HepG2 (cell line): ENCODE data around the gene NUP85. TPM values are rescaled to one million over a fixed set of nuclear protein-coding genes. Genes with fewer than 3 reads are reported as not detected.

ENCODE experiments used
- EED ChIP-seq: sonication (generic); formaldehyde crosslinking; IDR thresholded peaks from 2 replicates; pipeline ENCODE4 v1.5.0; 2020; ENCODE audit warnings: mild to moderate bottlenecking, missing genetic modification reagents
- FOXC1 ChIP-seq: sonication (generic); formaldehyde crosslinking; IDR thresholded peaks from 2 replicates; pipeline ENCODE4 v1.8.0; 2022; ENCODE audit warnings: mild to moderate bottlenecking, missing genetic modification reagents, borderline replicate concordance
- GTF3A ChIP-seq: sonication (generic); formaldehyde crosslinking; conservative IDR thresholded peaks from 2 replicates; pipeline ENCODE4 v1.4.0; 2020; ENCODE audit warnings: mild to moderate bottlenecking, missing genetic modification reagents
- HHEX ChIP-seq: IDR thresholded peaks from 2 replicates; pipeline ENCODE4 v1.6.1; 2016; ENCODE audit warnings: control low read depth
- MIER2 ChIP-seq: IDR thresholded peaks from 2 replicates; pipeline ENCODE4 v1.6.1; 2016; ENCODE audit warnings: missing biosample characterization, missing genetic modification reagents
- MZF1 ChIP-seq: sonication (generic); formaldehyde crosslinking; IDR thresholded peaks from 2 replicates; pipeline ENCODE4 v1.8.1; 2023; ENCODE audit warnings: mild to moderate bottlenecking, missing genetic modification reagents, borderline replicate concordance
- RBAK ChIP-seq: sonication (generic); formaldehyde crosslinking; IDR thresholded peaks from 2 replicates; pipeline ENCODE4 v1.5.1; 2020; ENCODE audit warnings: mild to moderate bottlenecking, missing genetic modification reagents
- STAG1 ChIP-seq: sonication (generic); formaldehyde crosslinking; IDR thresholded peaks from 2 replicates; pipeline ENCODE4 v1.4.0; 2020; ENCODE audit warnings: missing genetic modification reagents
- U2AF2 ChIP-seq: fragments of 200-400 bp; formaldehyde crosslinking; IDR thresholded peaks from 2 replicates; pipeline ENCODE4 v1.6.1; 2017; ENCODE audit warnings: low read depth, mild to moderate bottlenecking, low read length
- ZBTB21 ChIP-seq: sonication (generic); formaldehyde crosslinking; IDR thresholded peaks from 2 replicates; pipeline ENCODE4 v1.4.0; 2020; ENCODE audit warnings: missing genetic modification reagents
- ZNF274 ChIP-seq: sonication (generic); formaldehyde crosslinking; IDR thresholded peaks from 2 replicates; pipeline ENCODE4 v1.5.1; 2020; ENCODE audit warnings: mild to moderate bottlenecking, missing genetic modification reagents
- ZNF343 ChIP-seq: sonication (generic); formaldehyde crosslinking; IDR thresholded peaks from 2 replicates; pipeline ENCODE4 v1.4.0; 2020; ENCODE audit warnings: mild to moderate bottlenecking, missing genetic modification reagents
- ZNF670 ChIP-seq: sonication (generic); formaldehyde crosslinking; IDR thresholded peaks from 2 replicates; pipeline ENCODE4 v1.8.0; 2022; ENCODE audit warnings: mild to moderate bottlenecking, missing genetic modification reagents, borderline replicate concordance
- ZNF749 ChIP-seq: sonication (generic); formaldehyde crosslinking; IDR thresholded peaks from 2 replicates; pipeline ENCODE4 v1.8.0; 2022; ENCODE audit warnings: mild to moderate bottlenecking, missing genetic modification reagents, moderate library complexity, borderline replicate concordance
- ZNF776 ChIP-seq: sonication (generic); formaldehyde crosslinking; IDR thresholded peaks from 2 replicates; pipeline ENCODE4 v1.4.0; 2020; ENCODE audit warnings: mild to moderate bottlenecking, missing genetic modification reagents
- polyA plus RNA-seq, 8 experiments: library from polyadenylated mRNA; depleted of rRNA in 3 of 8; stranded (reverse) in 7 of 8; unstranded in 1 of 8; fragments of >200 nt; fragmentation: Illumina TruSeq in 4 of 8; extraction: Trizol in 4 of 8; gene quantifications; 2 replicates each; pipeline versions ENCODE4 v1.2.1 to v1.2.3, GENCODE V29; 2011 to 2016; ENCODE audit warnings: low read depth in 4 of 8, missing spikeins in 1 of 8, mixed read lengths in 1 of 8; ENCODE audit not compliant: insufficient read depth in 1 of 8
- total RNA-seq, 5 experiments: library from RNA; depleted of rRNA; stranded (reverse); fragments of >200 nt; fragmentation: Illumina TruSeq; extraction: Trizol; gene quantifications; 2 replicates each; pipeline ENCODE4 v1.2.3, GENCODE V29; 2016; ENCODE audit warnings: low read depth in 1 of 5
- TF ChIP-seq, protein P1 (sequence below): sonication (generic); formaldehyde crosslinking; conservative IDR thresholded peaks from 2 replicates; pipeline ENCODE4 v1.4.0; 2020; ENCODE audit warnings: mild to moderate bottlenecking, missing genetic modification reagents, moderate library complexity
- TF ChIP-seq, protein P2 (sequence below): sonication (generic); formaldehyde crosslinking; IDR thresholded peaks from 2 replicates; pipeline ENCODE4 v1.5.1; 2020; ENCODE audit warnings: missing genetic modification reagents, mild to moderate bottlenecking, borderline replicate concordance
- TF ChIP-seq, protein P3 (sequence below): fragments of 450-650 bp; IDR thresholded peaks from 2 replicates; pipeline ENCODE4 v1.6.1; 2017; ENCODE audit warnings: mild to moderate bottlenecking
- TF ChIP-seq, protein P4 (sequence below): sonication (generic); formaldehyde crosslinking; IDR thresholded peaks from 2 replicates; pipeline ENCODE4 v1.4.0; 2020; ENCODE audit warnings: missing genetic modification reagents, low read depth, mild to moderate bottlenecking, borderline replicate concordance

The NUP85 gene
- total and polyA plus RNA-seq, 2 of the 13 experiments (the other 11 are each of a cell fraction or from before 2014, with no cell fraction given), result 89.1 to 124 TPM

DNA sequence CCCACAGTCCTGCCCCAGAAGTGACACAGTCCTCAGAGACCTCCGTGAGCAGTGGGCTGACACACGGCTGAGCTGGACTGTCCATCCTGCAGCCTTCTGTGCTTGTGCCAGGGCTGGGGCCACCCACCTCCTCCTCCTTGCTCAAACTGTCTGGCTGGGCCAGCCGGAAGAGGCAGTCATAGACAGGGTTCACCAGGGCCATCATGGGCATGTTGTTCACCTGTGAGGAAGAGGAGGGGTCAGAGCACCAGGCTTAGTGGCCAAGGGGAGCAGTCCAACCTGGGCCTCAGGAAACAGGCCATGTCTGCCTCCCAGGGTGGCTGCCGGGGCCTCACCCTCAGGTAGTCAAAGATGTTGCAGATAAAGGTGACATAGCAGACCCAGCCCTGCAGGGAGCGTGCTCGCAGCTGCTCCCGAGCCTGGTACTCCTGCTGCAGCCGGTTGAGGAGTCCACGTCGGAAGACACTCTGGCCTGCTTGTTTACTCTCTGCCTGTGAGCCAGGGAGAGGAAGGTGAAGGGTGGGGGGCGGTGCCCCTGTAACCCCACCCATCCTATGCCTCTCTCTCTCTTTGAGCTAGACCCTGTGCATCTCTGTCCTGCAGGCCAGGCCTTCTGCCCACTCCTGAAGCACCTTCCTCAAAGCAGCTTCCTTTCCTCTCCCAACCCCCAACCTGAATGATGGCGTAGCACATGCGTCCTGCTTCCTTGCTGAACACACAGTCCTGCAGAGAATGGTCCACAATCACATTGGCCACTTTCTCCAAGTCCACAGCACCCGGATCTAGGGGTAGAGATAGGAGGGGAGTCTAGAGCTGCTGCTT is 62.1 kb downstream of the NUP85 start (continued):
- TF ChIP-seq EED (CRISPR knock-in tag) (no peak), HHEX (CRISPR knock-in tag) (no peak), ZNF670 (peak; percentile 75; the same call in 1 of the 2 replicates), ZNF749 (CRISPR knock-in tag) (peak; percentile 52; the same call in 1 of the 2 replicates), MIER2 (CRISPR knock-in tag) (peak; percentile 48; the same call in 1 of the 2 replicates), GTF3A (no peak), ZNF776 (CRISPR knock-in tag) (0 out of 2 replicates have a peak, but pooled peaks have one; percentile 31), ZBTB21 (no peak), STAG1 (CRISPR knock-in tag) (peak; percentile 81), ZNF274 (CRISPR knock-in tag) (peak; percentile 92), RBAK (peak; percentile 86), U2AF2 (no peak), ZNF343 (no peak), FOXC1 (CRISPR knock-in tag) (peak; percentile 79; the same call in 1 of the 2 replicates), MZF1 (CRISPR knock-in tag) (no peak)
- TF ChIP-seq, protein P1, sequence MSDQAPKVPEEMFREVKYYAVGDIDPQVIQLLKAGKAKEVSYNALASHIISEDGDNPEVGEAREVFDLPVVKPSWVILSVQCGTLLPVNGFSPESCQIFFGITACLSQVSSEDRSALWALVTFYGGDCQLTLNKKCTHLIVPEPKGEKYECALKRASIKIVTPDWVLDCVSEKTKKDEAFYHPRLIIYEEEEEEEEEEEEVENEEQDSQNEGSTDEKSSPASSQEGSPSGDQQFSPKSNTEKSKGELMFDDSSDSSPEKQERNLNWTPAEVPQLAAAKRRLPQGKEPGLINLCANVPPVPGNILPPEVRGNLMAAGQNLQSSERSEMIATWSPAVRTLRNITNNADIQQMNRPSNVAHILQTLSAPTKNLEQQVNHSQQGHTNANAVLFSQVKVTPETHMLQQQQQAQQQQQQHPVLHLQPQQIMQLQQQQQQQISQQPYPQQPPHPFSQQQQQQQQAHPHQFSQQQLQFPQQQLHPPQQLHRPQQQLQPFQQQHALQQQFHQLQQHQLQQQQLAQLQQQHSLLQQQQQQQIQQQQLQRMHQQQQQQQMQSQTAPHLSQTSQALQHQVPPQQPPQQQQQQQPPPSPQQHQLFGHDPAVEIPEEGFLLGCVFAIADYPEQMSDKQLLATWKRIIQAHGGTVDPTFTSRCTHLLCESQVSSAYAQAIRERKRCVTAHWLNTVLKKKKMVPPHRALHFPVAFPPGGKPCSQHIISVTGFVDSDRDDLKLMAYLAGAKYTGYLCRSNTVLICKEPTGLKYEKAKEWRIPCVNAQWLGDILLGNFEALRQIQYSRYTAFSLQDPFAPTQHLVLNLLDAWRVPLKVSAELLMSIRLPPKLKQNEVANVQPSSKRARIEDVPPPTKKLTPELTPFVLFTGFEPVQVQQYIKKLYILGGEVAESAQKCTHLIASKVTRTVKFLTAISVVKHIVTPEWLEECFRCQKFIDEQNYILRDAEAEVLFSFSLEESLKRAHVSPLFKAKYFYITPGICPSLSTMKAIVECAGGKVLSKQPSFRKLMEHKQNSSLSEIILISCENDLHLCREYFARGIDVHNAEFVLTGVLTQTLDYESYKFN (CRISPR knock-in tag), result peak; percentile 66
- TF ChIP-seq, protein P2, sequence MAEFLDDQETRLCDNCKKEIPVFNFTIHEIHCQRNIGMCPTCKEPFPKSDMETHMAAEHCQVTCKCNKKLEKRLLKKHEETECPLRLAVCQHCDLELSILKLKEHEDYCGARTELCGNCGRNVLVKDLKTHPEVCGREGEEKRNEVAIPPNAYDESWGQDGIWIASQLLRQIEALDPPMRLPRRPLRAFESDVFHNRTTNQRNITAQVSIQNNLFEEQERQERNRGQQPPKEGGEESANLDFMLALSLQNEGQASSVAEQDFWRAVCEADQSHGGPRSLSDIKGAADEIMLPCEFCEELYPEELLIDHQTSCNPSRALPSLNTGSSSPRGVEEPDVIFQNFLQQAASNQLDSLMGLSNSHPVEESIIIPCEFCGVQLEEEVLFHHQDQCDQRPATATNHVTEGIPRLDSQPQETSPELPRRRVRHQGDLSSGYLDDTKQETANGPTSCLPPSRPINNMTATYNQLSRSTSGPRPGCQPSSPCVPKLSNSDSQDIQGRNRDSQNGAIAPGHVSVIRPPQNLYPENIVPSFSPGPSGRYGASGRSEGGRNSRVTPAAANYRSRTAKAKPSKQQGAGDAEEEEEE (CRISPR knock-in tag), result no peak; the same call in 1 of the 2 replicates
- TF ChIP-seq, protein P3, sequence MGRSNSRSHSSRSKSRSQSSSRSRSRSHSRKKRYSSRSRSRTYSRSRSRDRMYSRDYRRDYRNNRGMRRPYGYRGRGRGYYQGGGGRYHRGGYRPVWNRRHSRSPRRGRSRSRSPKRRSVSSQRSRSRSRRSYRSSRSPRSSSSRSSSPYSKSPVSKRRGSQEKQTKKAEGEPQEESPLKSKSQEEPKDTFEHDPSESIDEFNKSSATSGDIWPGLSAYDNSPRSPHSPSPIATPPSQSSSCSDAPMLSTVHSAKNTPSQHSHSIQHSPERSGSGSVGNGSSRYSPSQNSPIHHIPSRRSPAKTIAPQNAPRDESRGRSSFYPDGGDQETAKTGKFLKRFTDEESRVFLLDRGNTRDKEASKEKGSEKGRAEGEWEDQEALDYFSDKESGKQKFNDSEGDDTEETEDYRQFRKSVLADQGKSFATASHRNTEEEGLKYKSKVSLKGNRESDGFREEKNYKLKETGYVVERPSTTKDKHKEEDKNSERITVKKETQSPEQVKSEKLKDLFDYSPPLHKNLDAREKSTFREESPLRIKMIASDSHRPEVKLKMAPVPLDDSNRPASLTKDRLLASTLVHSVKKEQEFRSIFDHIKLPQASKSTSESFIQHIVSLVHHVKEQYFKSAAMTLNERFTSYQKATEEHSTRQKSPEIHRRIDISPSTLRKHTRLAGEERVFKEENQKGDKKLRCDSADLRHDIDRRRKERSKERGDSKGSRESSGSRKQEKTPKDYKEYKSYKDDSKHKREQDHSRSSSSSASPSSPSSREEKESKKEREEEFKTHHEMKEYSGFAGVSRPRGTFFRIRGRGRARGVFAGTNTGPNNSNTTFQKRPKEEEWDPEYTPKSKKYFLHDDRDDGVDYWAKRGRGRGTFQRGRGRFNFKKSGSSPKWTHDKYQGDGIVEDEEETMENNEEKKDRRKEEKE, result no peak
- TF ChIP-seq, protein P4, sequence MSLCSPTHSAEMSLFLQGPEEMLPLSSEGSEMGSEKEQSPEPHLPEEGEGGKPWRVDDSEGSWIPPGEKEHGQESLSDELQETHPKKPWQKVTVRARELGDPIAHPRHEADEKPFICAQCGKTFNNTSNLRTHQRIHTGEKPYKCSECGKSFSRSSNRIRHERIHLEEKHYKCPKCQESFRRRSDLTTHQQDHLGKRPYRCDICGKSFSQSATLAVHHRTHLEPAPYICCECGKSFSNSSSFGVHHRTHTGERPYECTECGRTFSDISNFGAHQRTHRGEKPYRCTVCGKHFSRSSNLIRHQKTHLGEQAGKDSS, result peak; percentile 96
